Activated CD4-positive, CD25-positive, alpha-beta regulatory T cell treated with anti-CD3 and anti-CD28 coated beads, Interleukin-2, amount 50 U/mL, for 24 hours (primary cell): ENCODE measurements around the gene SDS.
A peak's percentile ranks its signal among the peaks of the same experiment; 100 is the strongest.
"Not testable (repeated sequence)": the region's sequence is repeated elsewhere in the genome, so short reads cannot be mapped to it uniquely, and the experiment has no call there.

ENCODE experiments used
- ATAC-seq, 2 donors: fragments of 150-1000 bp; cut with Tn5 transposase; one replicate each; pipeline ENCODE4 v1.10.0; 2021; ENCODE audit warnings: mild to moderate bottlenecking in 1 of 2, moderate library complexity in 1 of 2

The SDS gene

GRCh38 chr12:113373969-113374368 lies 29.7 kb downstream of the SDS start:
- no peak for ATAC-seq

- no peak for ATAC-seq
These were observed 30.2 kb downstream of the SDS start for GRCh38 chr12:113373440-113373839.

- ATAC-seq, result no peak
These were observed 31.3 kb downstream of the SDS start for GRCh38 chr12:113372371-113372770.

GRCh38 chr12:113371808-113372207 lies 31.9 kb downstream of the SDS start:
- no peak for ATAC-seq

- ATAC-seq, result no peak
These were observed 32.6 kb downstream of the SDS start for GRCh38 chr12:113370923-113371682.

- ATAC-seq, result no peak
These were observed 34.2 kb downstream of the SDS start for GRCh38 chr12:113369391-113369985.

- no peak for ATAC-seq
These were observed 35.4 kb downstream of the SDS start for GRCh38 chr12:113368331-113368730.

GRCh38 chr12:113366827-113367226 lies 36.9 kb downstream of the SDS start:
- no peak for ATAC-seq

- ATAC-seq, result no peak
These were observed 37.9 kb downstream of the SDS start for GRCh38 chr12:113365639-113366395.

GRCh38 chr12:113364698-113365097 lies 39.0 kb downstream of the SDS start:
- no peak for ATAC-seq

- ATAC-seq, result no peak
These were observed 41.9 kb downstream of the SDS start for GRCh38 chr12:113361574-113362370.

- ATAC-seq, result no peak
These were observed 43.5 kb downstream of the SDS start for GRCh38 chr12:113359939-113360748.

GRCh38 chr12:113359133-113359938 lies 44.4 kb downstream of the SDS start:
- no peak for ATAC-seq

GRCh38 chr12:113358381-113359132 lies 45.1 kb downstream of the SDS start, which contains the start of gene PLBD2:
Gene PLBD2, plus strand, starts transcription at chr12:113358587. Its CDS starts 14 bp downstream, at chr12:113358601.
- ATAC-seq, result peak; percentile 95

- not testable (repeated sequence) for ATAC-seq
These were observed 49.5 kb downstream of the SDS start for GRCh38 chr12:113354192-113354591.

GRCh38 chr12:113351089-113351488 lies 52.6 kb downstream of the SDS start:
- ATAC-seq, result no peak

- no peak for ATAC-seq
These were observed 54.7 kb downstream of the SDS start for GRCh38 chr12:113348849-113349536.

- no peak for ATAC-seq
These were observed 55.8 kb downstream of the SDS start for GRCh38 chr12:113347892-113348291.

GRCh38 chr12:113347107-113347506 lies 56.6 kb downstream of the SDS start:
- no peak for ATAC-seq

- no peak for ATAC-seq
These were observed 57.3 kb downstream of the SDS start for GRCh38 chr12:113346353-113346752.
